Iris pigment epithelial cell (primary cell): ENCODE data around the gene ICAM5.

Source experiments
- DNase-seq: peaks from one replicate; pipeline ENCODE4 v3.0.0-alpha.2; 2011; ENCODE audit warnings: low read depth

Gene ICAM5

GRCh38 chr19:10290876-10291553 is 1.3 kb downstream of the ICAM5 start:
- DNase-seq = peak; percentile 41

GRCh38 chr19:10291554-10292205 is 1.9 kb downstream of the ICAM5 start:
- no peak for DNase-seq

- peak; percentile 78 for DNase-seq
These were observed 2.5 kb downstream of the ICAM5 start for GRCh38 chr19:10292206-10292788.

- DNase-seq = no peak
These were observed 3.3 kb downstream of the ICAM5 start for GRCh38 chr19:10292789-10293636.

GRCh38 chr19:10293637-10294367 is 4.0 kb downstream of the ICAM5 start:
- DNase-seq = no peak

GRCh38 chr19:10294368-10294697 is 4.6 kb downstream of the ICAM5 start:
- no peak for DNase-seq

GRCh38 chr19:10295305-10295846 is 5.6 kb downstream of the ICAM5 start:
- DNase-seq = no peak

- DNase-seq = no peak
These were observed 6.3 kb downstream of the ICAM5 start for GRCh38 chr19:10295847-10296591.

- DNase-seq = no peak
These were observed 10.1 kb downstream of the ICAM5 start for GRCh38 chr19:10299545-10300458.

- peak; percentile 54 for DNase-seq
These were observed 15.5 kb downstream of the ICAM5 start for GRCh38 chr19:10305139-10305806.

GRCh38 chr19:10306327-10306726 is 16.6 kb downstream of the ICAM5 start:
- DNase-seq = no peak

GRCh38 chr19:10309423-10309822 is 19.7 kb downstream of the ICAM5 start, which contains the start of gene ZGLP1:
Gene ZGLP1, minus strand, starts transcription at chr19:10309815.
- DNase-seq = no peak

- DNase-seq = peak; percentile 70
These were observed 25.8 kb downstream of the ICAM5 start, which contains the start of gene FDX2 for GRCh38 chr19:10315335-10316214. Gene FDX2, minus strand, starts transcription at chr19:10316015. Its CDS starts 19 bp downstream, at chr19:10315996.

- no peak for DNase-seq
These were observed 26.7 kb downstream of the ICAM5 start for GRCh38 chr19:10316229-10317044.

- DNase-seq = no peak
These were observed 27.5 kb downstream of the ICAM5 start for GRCh38 chr19:10317045-10317856.

GRCh38 chr19:10317857-10318462 is 28.2 kb downstream of the ICAM5 start:
- DNase-seq = no peak
